ENCODE results near the gene HPX. TPM values are rescaled to one million over a fixed set of nuclear protein-coding genes. Genes with fewer than 3 reads are reported as not detected.
A peak's percentile ranks its signal among the peaks of the same experiment; 100 is the strongest.

HPX gene
- polyA plus RNA-seq, 3 donors = 0.40 TPM; not detected in 2

DNA sequence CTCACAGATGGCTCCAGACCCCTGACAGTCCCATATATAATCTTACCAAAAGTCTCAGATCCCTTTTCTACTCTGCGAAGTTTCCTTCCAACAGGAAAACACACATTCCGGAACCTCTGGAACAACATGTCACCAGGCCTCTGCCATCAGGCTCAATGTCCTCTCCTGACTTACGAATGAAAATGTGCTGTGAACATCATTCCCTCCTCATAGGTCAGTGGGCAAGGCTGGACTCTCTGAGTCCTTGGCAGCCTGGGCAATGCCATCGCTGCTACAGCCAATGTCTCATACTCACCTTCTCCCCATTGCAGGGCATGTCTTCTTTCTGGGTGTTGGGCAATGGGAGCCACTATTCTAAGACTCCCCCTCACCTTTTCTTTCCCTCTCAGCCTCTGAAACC is 1.7 kb upstream of the HPX start:
- intact Hi-C loops (cut with micrococcal nuclease) = loop anchor here in 1 of 2 donors (5.0 to 10.0 kb wide), 2 partner anchors 60 to 62 kb away; no protein-coding TSS in a partner anchor
- Histone ChIP-seq H3K9me3 (replicated peaks in 1 of 2; ENCODE audit: control insufficient read depth in 1 of 2, insufficient read depth in 1 of 2, low read length in 2 of 2) (no peaks in the 10 kb centered on the region), H3K36me3 (replicated peaks in 1 of 2; ENCODE audit: control insufficient read depth in 1 of 2, insufficient read depth in 2 of 2, low read length in 2 of 2) (no peaks in the 10 kb centered on the region), H3K79me2 (ENCODE audit: insufficient read depth, low read length) (no peaks in the 10 kb centered on the region), H2AFZ (ENCODE audit: insufficient read depth, low read depth, low read length, poor library complexity, severe bottlenecking) (no peak overlapping the region), H4K20me1 (ENCODE audit: insufficient read depth, low read length) (no peaks in the 10 kb centered on the region), H3K4me3 (replicated peaks in 1 of 3; ENCODE audit: low read depth in 2 of 3, low read length in 3 of 3) (no peak overlapping the region), H3K27ac (ENCODE audit: low read depth in 1 of 2, low read length in 2 of 2) (no peak overlapping the region), H3K4me2 (replicated peaks; ENCODE audit: extremely low read depth, low read length, poor library complexity, severe bottlenecking) (no peak overlapping the region), H3K9ac (ENCODE audit: insufficient read depth, low read length, poor library complexity, severe bottlenecking) (no peak overlapping the region), H3K4me1 (ENCODE audit: control insufficient read depth in 1 of 2, insufficient read depth in 2 of 2, low read length in 2 of 2) (peaks cover 14 to 17% of the 10 kb centered on the region in 2 donors), H3K27me3 (ENCODE audit: control insufficient read depth in 2 of 2, insufficient read depth in 2 of 2, low read length in 2 of 2) (no peaks in the 10 kb centered on the region)
- H3K27ac Mint-ChIP-seq = no peak overlapping the region
- TF ChIP-seq, protein P1, sequence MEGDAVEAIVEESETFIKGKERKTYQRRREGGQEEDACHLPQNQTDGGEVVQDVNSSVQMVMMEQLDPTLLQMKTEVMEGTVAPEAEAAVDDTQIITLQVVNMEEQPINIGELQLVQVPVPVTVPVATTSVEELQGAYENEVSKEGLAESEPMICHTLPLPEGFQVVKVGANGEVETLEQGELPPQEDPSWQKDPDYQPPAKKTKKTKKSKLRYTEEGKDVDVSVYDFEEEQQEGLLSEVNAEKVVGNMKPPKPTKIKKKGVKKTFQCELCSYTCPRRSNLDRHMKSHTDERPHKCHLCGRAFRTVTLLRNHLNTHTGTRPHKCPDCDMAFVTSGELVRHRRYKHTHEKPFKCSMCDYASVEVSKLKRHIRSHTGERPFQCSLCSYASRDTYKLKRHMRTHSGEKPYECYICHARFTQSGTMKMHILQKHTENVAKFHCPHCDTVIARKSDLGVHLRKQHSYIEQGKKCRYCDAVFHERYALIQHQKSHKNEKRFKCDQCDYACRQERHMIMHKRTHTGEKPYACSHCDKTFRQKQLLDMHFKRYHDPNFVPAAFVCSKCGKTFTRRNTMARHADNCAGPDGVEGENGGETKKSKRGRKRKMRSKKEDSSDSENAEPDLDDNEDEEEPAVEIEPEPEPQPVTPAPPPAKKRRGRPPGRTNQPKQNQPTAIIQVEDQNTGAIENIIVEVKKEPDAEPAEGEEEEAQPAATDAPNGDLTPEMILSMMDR (IDR thresholded peaks at IDR 0.05) = no peak
- H3K36me3 Mint-ChIP-seq = no peaks in the 10 kb centered on the region
- DNase-seq = no peak
- H3K4me1 Mint-ChIP-seq = no peaks in the 10 kb centered on the region
- no peak overlapping the region for H3K4me3 Mint-ChIP-seq
- peaks cover 0 to 2% (median 2%) of the 10 kb centered on the region in 3 donors for H3K27me3 Mint-ChIP-seq (ENCODE audit: low read depth in 3 of 3)
- 100% methylated on average over 3 of the region's 4 CpGs for WGBS (ENCODE audit: insufficient coverage)
- H3K9me3 Mint-ChIP-seq = no peaks in the 10 kb centered on the region

DNA sequence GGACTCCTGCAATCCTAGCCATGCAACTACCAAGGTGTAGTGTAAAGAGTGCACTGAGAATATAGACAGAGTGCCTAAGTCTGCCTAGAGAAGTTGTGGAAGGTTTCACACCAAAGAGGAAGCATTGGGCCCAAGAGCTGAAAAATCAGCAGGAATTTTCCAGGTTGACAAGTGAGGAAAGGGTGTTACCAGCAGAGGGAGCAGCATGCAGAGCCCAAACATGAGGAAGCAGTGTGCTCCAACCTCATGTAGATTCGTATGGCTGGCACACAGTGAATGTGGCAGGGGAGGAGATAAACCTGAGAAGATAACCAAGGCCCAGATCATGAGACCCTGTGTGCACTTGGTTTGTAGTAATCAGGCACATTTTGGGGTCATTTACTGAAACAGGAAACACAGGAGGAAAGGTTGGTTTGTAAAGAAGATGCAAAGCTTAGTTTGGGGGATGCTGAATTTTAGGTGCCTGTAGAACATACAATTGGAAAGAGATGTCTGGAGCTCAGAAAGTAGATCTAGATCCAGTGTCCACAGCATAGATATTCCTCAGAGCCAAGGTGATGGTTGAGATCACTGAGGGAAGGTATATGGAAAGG is 1.7 kb downstream of the HPX start:
- Mint-ChIP-seq H3K27me3 (ENCODE audit: low read depth in 3 of 3) (peaks cover 0 to 2% (median 0%) of the 10 kb centered on the region in 3 donors), H3K4me3 (no peak overlapping the region), H3K9me3 (no peaks in the 10 kb centered on the region), H3K36me3 (no peaks in the 10 kb centered on the region), H3K4me1 (no peaks in the 10 kb centered on the region), H3K27ac (no peak overlapping the region)
- DNase-seq = peak; percentile 48 to 67 (median 63)
- H3K4me3 ChIP-seq (replicated peaks in 1 of 3; ENCODE audit: low read depth in 2 of 3, low read length in 3 of 3) = no peak overlapping the region
- H3K27me3 ChIP-seq (ENCODE audit: control insufficient read depth in 2 of 2, insufficient read depth in 2 of 2, low read length in 2 of 2) = no peaks in the 10 kb centered on the region
- no peak overlapping the region for H3K4me2 ChIP-seq (replicated peaks; ENCODE audit: extremely low read depth, low read length, poor library complexity, severe bottlenecking)
- H2AFZ ChIP-seq (ENCODE audit: insufficient read depth, low read depth, low read length, poor library complexity, severe bottlenecking) = no peak overlapping the region
- no peaks in the 10 kb centered on the region for H3K9me3 ChIP-seq (replicated peaks in 1 of 2; ENCODE audit: control insufficient read depth in 1 of 2, insufficient read depth in 1 of 2, low read length in 2 of 2)
- H3K4me1 ChIP-seq (ENCODE audit: control insufficient read depth in 1 of 2, insufficient read depth in 2 of 2, low read length in 2 of 2) = peaks cover 14 to 21% of the 10 kb centered on the region in 2 donors
- no peaks in the 10 kb centered on the region for H3K79me2 ChIP-seq (ENCODE audit: insufficient read depth, low read length)
- TF ChIP-seq, protein P1 (IDR thresholded peaks at IDR 0.05) = peak; percentile 61
- intact Hi-C loops (cut with micrococcal nuclease) = no loop called here
- no peak overlapping the region for H3K9ac ChIP-seq (ENCODE audit: insufficient read depth, low read length, poor library complexity, severe bottlenecking)
- no peak overlapping the region for H3K27ac ChIP-seq (ENCODE audit: low read depth in 1 of 2, low read length in 2 of 2)
- H4K20me1 ChIP-seq (ENCODE audit: insufficient read depth, low read length) = no peaks in the 10 kb centered on the region
- H3K36me3 ChIP-seq (replicated peaks in 1 of 2; ENCODE audit: control insufficient read depth in 1 of 2, insufficient read depth in 2 of 2, low read length in 2 of 2) = no peaks in the 10 kb centered on the region
- WGBS (ENCODE audit: insufficient coverage) = 38% methylated on average over 1 of the region's 1 CpG

Measured in CD14-positive monocyte (primary cell).